HG03060 (cell line): ENCODE results near the gene BPIFA2.
"Not testable (repeated sequence)": the region's sequence is repeated elsewhere in the genome, so short reads cannot be mapped to it uniquely, and the experiment has no call there.

Source experiments
- ATAC-seq: cut with Tn5 transposase; IDR thresholded peaks from one replicate; pipeline ENCODE4 v1.9.1; 2021; ENCODE audit warnings: low read depth, moderate number of reproducible peaks; ENCODE audit not compliant: unreplicated experiment

The BPIFA2 gene

GRCh38 chr20:33159713-33160112 lies 8.2 kb upstream of the BPIFA2 start:
- ATAC-seq = no peak

DNA sequence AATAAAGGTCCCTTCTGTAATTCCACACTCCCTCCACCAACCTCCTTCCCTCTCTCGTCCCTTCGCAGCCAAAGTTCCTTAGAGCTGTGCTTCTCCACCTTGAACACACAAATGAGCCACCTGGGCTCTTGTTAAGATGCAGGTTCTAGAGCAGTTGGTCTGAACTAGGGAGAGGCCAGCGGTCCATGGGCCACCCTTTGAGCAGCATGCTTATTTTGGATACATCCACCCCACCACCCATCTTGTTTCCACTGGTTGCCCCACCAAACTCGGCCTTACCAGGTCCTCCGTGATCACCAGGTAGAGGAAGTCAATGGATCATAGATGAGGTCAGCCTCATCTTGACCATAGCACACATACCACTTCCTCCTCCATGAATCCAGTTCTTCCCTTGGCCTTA lies 7.3 kb upstream of the BPIFA2 start:
- ATAC-seq = no peak

- no peak for ATAC-seq
These were observed 5.6 kb upstream of the BPIFA2 start for GRCh38 chr20:33162313-33162712.

- ATAC-seq = no peak
These were observed 5.2 kb upstream of the BPIFA2 start for GRCh38 chr20:33162753-33163152.

DNA sequence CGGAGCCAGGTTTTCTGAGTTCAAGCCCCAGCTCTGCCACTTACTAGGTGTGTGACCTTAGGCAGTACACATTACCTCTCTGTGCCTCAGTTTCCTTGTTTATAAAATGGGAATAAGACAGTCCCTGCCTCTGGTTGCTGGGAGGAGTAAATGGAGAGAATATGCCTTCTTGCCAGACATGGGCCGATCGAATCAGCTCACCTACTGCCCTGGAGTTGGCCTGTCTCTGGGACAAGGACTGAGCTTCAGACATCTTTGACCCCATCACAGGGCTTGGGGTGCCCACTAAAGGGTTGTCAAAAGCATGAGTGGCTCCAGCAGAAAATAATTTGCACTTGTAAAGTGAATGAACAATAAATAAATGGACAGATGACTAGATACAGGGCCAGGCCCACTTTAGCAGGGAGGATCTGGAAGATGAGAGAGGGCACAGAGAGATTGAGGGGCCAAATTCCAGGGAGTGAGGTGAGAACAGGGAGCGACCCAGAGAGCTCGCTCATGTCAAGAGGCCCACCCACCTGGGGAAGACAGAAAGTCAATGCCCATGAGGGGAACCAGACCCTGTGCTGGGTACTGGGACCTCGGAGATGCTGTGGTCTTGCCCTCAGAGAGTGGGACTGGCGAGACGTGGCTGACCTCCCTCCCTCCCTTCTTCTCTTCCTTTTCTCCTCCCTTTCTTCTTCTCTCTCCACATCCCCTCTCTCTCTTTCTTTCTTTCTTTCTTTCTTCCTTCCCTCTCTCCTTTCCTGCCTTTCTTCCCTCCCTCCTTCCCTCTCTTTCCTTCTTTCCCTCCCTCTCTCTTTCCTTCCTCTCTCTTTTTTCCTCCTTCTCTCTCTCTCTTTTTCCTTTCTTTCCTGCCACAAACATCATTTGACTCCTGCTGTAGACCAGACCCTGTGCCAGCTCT lies 3.9 kb upstream of the BPIFA2 start:
- ATAC-seq = no peak

- no peak for ATAC-seq
These were observed 3.2 kb upstream of the BPIFA2 start for GRCh38 chr20:33164763-33165095.

DNA sequence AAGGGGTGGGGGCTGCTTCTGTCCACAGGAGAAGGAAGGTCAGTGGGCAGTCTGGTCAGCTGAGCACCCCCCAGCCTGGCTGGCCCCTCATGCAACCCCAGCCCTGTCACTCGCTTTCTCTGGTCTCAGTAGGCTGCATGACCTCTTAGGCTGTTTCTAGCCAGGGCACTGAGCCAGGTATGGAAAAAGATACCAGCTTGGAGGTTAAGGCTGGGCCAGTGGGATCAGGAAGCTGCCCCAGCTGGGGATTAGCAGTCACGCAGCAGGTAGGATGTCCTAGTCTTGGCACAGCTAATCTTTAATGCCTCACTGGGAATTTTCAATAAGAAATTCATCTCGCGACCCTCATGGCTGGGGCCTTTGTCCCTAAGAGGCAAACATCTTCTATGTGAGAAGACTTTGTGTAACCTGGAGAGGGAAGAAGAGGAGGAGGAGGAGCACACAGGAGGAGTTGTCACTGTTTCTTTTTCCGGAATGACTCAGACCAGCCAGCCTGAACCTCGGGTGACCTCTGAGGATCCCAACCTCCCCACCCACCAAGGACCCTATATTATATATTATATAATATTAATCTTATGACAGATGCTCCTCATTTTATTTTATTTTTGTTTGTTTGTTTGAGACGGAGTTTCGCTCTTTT lies 2.4 kb upstream of the BPIFA2 start:
- ATAC-seq = no peak

GRCh38 chr20:33166533-33167113 lies 1.3 kb upstream of the BPIFA2 start:
- no peak for ATAC-seq

DNA sequence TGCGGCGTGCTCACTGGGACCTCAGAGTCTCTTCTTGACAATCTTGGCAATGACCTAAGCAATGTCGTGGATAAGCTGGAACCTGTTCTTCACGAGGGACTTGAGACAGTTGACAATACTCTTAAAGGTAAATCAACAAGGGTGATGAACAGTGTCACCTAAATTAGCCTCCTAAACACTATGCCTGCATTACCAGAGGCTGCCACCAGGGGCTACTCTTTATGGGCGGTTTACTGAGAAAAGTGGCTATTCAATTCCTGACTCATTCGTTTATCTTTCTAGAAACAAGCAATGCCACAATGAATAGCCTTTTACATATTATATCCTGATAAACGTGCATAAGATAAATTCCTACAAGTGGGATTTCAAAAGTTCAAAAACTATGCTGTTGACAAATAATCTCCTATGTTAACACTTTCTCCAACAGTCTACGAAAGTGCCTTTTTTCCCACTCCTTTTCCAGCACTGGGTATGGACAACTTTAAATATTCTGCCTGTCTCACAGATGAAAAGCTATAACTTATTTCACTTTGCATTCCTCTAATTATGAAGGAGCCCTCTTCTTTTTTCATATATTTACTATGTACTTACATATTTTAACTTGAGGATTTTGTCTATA lies 1.3 kb downstream of the BPIFA2 start:
- no peak for ATAC-seq

DNA sequence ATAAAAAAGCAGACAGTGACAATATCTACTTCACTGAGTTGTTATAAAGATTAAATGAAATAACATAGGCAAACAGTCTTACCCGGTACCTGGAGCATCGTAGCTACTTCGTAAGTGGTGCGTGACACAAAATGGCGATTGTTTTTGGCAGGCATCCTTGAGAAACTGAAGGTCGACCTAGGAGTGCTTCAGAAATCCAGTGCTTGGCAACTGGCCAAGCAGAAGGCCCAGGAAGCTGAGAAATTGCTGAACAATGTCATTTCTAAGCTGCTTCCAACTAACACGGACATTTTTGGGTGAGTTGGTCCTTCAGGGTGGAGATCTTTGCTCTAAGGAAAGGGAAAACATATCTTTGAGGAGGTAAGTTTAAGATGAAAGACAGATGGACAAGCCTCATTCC lies 4.8 kb downstream of the BPIFA2 start:
- no peak for ATAC-seq

DNA sequence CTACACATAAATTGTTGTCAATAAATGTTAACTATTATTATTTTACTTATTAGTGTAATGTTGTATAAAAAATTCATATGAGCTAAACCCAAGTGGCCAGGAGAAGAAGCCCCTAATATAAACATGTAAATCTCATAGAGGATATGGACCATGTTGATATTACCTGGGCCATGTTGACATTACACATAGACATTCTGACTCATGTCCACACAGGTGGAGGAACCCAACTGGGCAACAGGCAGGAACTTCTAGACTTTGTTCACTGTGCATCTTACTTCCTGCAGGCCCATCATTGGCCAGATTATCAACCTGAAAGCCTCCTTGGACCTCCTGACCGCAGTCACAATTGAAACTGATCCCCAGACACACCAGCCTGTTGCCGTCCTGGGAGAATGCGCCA lies 7.2 kb downstream of the BPIFA2 start:
- ATAC-seq = no peak

GRCh38 chr20:33176101-33176500 lies 8.1 kb downstream of the BPIFA2 start:
- ATAC-seq = no peak

GRCh38 chr20:33177866-33178265 lies 9.9 kb downstream of the BPIFA2 start:
- ATAC-seq = no peak

DNA sequence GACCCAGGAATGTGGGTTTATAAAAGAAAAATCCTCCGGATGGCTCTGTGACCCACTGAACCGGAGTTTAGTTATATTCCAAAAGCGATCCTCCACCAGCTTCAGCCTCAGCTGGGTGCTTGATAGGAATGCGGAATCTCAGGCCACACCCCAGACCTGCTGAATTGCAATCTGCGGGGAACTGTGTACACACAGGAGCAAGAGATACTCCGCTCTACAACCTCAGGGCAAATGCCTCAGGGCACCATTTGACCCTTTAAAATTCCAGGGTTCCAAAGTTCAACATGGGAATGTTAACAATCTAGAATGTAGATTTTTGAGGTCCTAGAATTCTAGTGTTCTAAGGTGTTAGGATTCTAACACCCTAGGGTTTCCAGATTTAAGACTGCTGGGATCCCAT lies 10.8 kb downstream of the BPIFA2 start:
- no peak for ATAC-seq

DNA sequence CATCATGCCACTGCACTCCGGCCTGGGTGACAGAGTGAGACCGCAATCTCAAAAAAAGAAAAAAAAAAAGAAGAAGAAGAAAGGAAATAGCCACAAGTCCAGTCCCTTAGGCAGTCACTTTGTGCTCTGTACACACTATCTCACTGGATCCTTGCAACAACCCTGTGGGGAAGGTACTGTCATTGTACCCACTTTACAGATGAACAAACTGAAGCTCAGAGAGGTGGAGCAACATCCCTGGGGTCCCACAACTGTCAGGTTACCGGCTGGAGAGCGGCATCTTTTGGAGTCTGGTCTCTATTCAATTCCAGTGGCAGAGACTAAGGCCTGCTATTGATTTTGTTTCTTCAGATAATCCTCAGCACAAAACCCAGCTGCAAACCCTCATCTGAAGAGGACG lies 12.2 kb downstream of the BPIFA2 start:
- ATAC-seq = no peak

DNA sequence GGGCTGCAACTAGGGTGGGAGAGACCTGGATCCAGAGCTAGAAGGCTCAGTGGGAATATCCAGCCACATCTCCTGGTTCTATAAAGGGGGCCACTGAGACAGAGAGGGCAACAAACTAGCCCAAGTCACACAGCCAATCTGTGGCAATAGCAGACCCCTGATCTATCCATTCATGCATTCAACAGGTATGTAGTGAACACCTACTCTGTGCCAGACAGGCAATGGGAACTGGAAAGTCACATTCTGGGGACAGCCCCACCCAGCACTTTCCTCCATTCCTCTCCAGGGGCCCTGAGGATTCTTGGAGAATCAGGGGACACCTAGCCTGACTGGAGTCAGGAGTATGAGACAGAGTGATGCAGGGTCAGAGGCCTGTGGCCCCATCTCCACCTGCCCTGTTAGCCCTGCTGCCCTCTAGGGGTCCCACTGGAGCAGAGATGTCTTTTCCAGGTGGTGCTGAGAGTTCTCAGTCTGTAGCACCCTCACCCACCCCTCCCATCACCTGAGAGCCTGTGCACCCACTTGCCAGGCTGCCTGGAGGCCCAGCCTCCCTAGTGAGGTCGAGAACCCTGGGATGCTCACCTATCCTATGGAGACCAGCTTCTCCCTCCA lies 13.6 kb downstream of the BPIFA2 start:
- no peak for ATAC-seq

GRCh38 chr20:33183312-33183711 lies 15.4 kb downstream of the BPIFA2 start:
- no peak for ATAC-seq

DNA sequence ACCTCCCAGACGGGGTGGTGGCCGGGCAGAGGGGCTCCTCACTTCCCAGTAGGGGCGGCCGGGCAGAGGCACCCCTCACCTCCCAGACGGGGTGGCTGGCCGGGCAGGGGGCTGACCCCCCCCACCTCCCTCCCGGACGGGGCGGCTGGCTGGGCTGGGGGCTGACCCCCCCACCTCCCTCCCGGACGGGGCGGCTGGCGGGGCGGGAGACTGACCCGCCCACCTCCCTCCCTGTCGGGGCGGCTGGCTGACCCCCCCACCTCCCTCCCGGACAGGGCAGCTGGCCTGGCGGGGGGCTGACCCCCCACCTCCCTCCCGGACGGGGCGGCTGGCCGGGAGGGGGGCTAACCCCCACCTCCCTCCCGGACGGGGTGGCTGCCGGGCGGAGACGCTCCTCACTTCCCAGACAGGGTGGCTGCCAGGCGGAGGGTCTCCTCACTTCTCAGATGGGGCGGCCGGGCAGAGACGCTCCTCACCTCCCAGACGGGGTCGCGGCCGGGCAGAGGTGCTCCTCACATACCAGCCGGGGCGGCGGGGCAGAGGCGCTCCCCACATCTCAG lies 17.2 kb downstream of the BPIFA2 start:
- ATAC-seq = not testable (repeated sequence)

- ATAC-seq = no peak
These were observed 19.5 kb downstream of the BPIFA2 start for GRCh38 chr20:33187491-33187890.

DNA sequence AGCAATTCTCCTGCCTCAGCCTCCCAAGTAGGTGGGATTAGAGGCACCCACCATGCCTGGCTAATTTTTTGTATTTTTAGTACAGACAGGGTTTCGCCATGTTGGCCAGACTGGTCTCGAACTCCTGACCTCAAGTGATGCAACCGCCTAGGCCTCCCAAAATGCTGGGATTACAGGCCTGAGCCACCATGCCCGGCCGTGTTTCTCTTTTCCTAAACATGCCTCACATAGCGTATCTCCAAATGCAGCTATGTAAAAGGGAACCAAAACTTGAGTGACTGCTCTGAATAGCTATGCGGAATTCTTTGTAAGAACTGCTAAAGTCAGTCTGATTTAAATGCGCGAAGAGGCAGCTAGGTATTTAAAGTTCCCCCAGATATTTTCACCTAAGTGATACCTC lies 20.5 kb downstream of the BPIFA2 start:
- ATAC-seq = no peak

- no peak for ATAC-seq
These were observed 23.5 kb downstream of the BPIFA2 start for GRCh38 chr20:33191484-33191883.
